B cell (primary cell): ENCODE results near the gene GDE1. TPM values are rescaled to one million over a fixed set of nuclear protein-coding genes. Genes with fewer than 3 reads are reported as not detected.

Experiments
- ATAC-seq: fragments of 200-7000 bp; cut with Tn5 transposase; one replicate; pipeline ENCODE4 v1.10.0; 2021; ENCODE audit warnings: low read depth, mild to moderate bottlenecking, moderate number of reproducible peaks, moderate library complexity
- CTCF ChIA-PET: fragments of 350-600 bp; sonication (Branson Sonifier 250); formaldehyde crosslinking; loops from one replicate; lab custom pipeline; 2021; ENCODE audit warnings: antibody characterized with exemption, inconsistent platforms; lab: Charles Lee
- POLR2A ChIA-PET: fragments of 350-600 bp; sonication (Branson Sonifier 250); formaldehyde crosslinking; loops from one replicate; lab custom pipeline; 2021; ENCODE audit warnings: antibody characterized with exemption; lab: Charles Lee
- DNase-seq: peaks from one replicate; pipeline ENCODE4 v3.0.0; 2013
- H2AFZ ChIP-seq: 2 replicates; pipeline ENCODE4 v1.6.1; 2012; ENCODE audit warnings: mild to moderate bottlenecking, low read depth, low read length; ENCODE audit not compliant: insufficient read depth, poor library complexity, severe bottlenecking
- H3K27ac ChIP-seq, 2 donors: 1 replicate in 1 of 2; 2 replicates in 1 of 2; pipeline ENCODE4 v1.5.1; 2012 to 2013; ENCODE audit warnings: low read length in 2 of 2, mild to moderate bottlenecking in 2 of 2, moderate library complexity in 1 of 2
- H3K27me3 ChIP-seq, 4 experiments: fragments of 200-600 bp in 1 of 4; sonication (generic) in 1 of 4; replicated peaks in 1 of 4; 1 replicate in 2 of 4; 2 replicates in 2 of 4; pipeline versions ENCODE4 v1.6.1 to v1.7.0; 2013 to 2016; ENCODE audit warnings: low read length in 3 of 4, mild to moderate bottlenecking in 2 of 4, mixed read lengths in 1 of 4, moderate library complexity in 1 of 4; ENCODE audit not compliant: insufficient read depth in 4 of 4, control insufficient read depth in 3 of 4; ENCODE audit errors: control extremely low read depth in 1 of 4
- H3K36me3 ChIP-seq, 2 experiments: replicated peaks in 1 of 2; 1 replicate in 1 of 2; 2 replicates in 1 of 2; pipeline versions ENCODE4 v1.6.1 to v1.7.1; 2013; ENCODE audit warnings: low read length in 1 of 2; ENCODE audit not compliant: insufficient read depth in 2 of 2, control insufficient read depth in 1 of 2; ENCODE audit errors: control extremely low read depth in 1 of 2, extremely low read depth in 1 of 2
- H3K4me1 ChIP-seq, 2 donors: fragments of 200-600 bp in 1 of 2; sonication (generic) in 1 of 2; 1 replicate in 1 of 2; 2 replicates in 1 of 2; pipeline versions ENCODE4 v1.5.1 to v1.6.1; 2013 to 2017; ENCODE audit warnings: low read length in 2 of 2; ENCODE audit not compliant: control insufficient read depth in 2 of 2, insufficient read depth in 2 of 2
- H3K4me2 ChIP-seq: replicated peaks from 2 replicates; pipeline ENCODE3; 2012; ENCODE audit warnings: mild to moderate bottlenecking, low read depth, low read length; ENCODE audit not compliant: poor library complexity, severe bottlenecking
- H3K4me3 ChIP-seq, 5 experiments: fragments of 200-600 bp in 1 of 5; sonication (generic) in 1 of 5; 1 replicate in 3 of 5; 2 replicates in 2 of 5; pipeline versions ENCODE4 v1.5.1 to v1.7.0; 2011 to 2016; ENCODE audit warnings: low read length in 4 of 5, mild to moderate bottlenecking in 4 of 5, low read depth in 2 of 5, control low read depth in 1 of 5, moderate library complexity in 1 of 5; ENCODE audit not compliant: insufficient read depth in 1 of 5; ENCODE audit errors: control extremely low read depth in 1 of 5, extremely low read depth in 1 of 5
- H3K79me2 ChIP-seq: fragments of 200-600 bp; sonication (generic); one replicate; pipeline ENCODE4 v1.6.0; 2016; ENCODE audit warnings: low read length; ENCODE audit not compliant: control insufficient read depth, insufficient read depth
- H3K9ac ChIP-seq: fragments of 200-600 bp; sonication (generic); 2 replicates; pipeline ENCODE4 v1.6.1; 2017; ENCODE audit warnings: mild to moderate bottlenecking, low read length, moderate library complexity
- H3K9me3 ChIP-seq, 3 donors: one replicate each; pipeline versions ENCODE4 v1.6.1 to v1.7.1; 2013; ENCODE audit warnings: low read length in 2 of 3; ENCODE audit not compliant: control insufficient read depth in 2 of 3, insufficient read depth in 1 of 3; ENCODE audit errors: control extremely low read depth in 1 of 3
- H4K20me1 ChIP-seq: 2 replicates; pipeline ENCODE4 v1.6.0; 2012; ENCODE audit warnings: mild to moderate bottlenecking, low read length; ENCODE audit not compliant: insufficient read depth, control insufficient read depth, poor library complexity, severe bottlenecking
- H3K27ac Mint-ChIP-seq: one replicate; pipeline ENCODE4 v1.8.0; 2021; ENCODE audit warnings: mixed read lengths
- H3K27me3 Mint-ChIP-seq: one replicate; pipeline ENCODE4 v1.8.0; 2021; ENCODE audit warnings: mixed read lengths
- H3K4me1 Mint-ChIP-seq: one replicate; pipeline ENCODE4 v1.8.0; 2021; ENCODE audit warnings: mixed read lengths
- H3K4me3 Mint-ChIP-seq: one replicate; pipeline ENCODE4 v1.8.0; 2021; ENCODE audit warnings: mixed read lengths
- H3K9me3 Mint-ChIP-seq: one replicate; pipeline ENCODE4 v1.8.0; 2022; ENCODE audit warnings: mixed read lengths; ENCODE audit not compliant: insufficient read depth
- CTCF ChIP-seq: fragments of 200-600 bp; IDR thresholded peaks from one replicate; pipeline ENCODE4 v1.8.0; 2022; ENCODE audit warnings: antibody characterized with exemption, mild to moderate bottlenecking
- EZH2 ChIP-seq: IDR thresholded peaks from 2 replicates; pipeline ENCODE4 v1.6.1; 2012; ENCODE audit warnings: borderline replicate concordance, low read depth, mild to moderate bottlenecking, moderate library complexity, low read length; ENCODE audit not compliant: insufficient read depth, poor library complexity, severe bottlenecking
- WGBS: methylation state at CpG from one replicate; pipeline ENCODE4 v1.1.5; 2013; ENCODE audit warnings: missing lambda C conversion rate; ENCODE audit not compliant: insufficient coverage; 5-methylcytosine and 5-hydroxymethylcytosine counted together
- intact Hi-C: fragments of 100-400 bp; cut with micrococcal nuclease; formaldehyde crosslinking; loops from one replicate; pipeline ENCODE4 v1.10.0; 2022
- polyA plus RNA-seq: library from polyadenylated mRNA; depleted of rRNA; stranded (reverse); fragments of >200 nt; gene quantifications from 2 replicates; pipeline ENCODE4 v1.2.3, GENCODE V29; 2012
- total RNA-seq, 2 donors: library from RNA; stranded (reverse); fragments of 120-200 nt in 1 of 2; gene quantifications; 1 replicate in 1 of 2; 2 replicates in 1 of 2; pipeline versions ENCODE4 v1.2.3 to v1.2.4, GENCODE V29; 2013 to 2022

GDE1 gene
- total and polyA plus RNA-seq, 2 donors (not counting 1 experiment from before 2014, with no cell fraction given), result 10.0 to 25.3 TPM

GRCh38 chr16:19458722-19459379 lies 63.0 kb downstream of the GDE1 start:
- H3K9me3 ChIP-seq, result no peaks in the 10 kb centered on the region
- H3K4me3 Mint-ChIP-seq, result no peak overlapping the region
- H3K9me3 Mint-ChIP-seq, result no peaks in the 10 kb centered on the region
- no peaks in the 10 kb centered on the region for H3K79me2 ChIP-seq
- ATAC-seq (no peak), DNase-seq (no peak)
- no peaks in the 10 kb centered on the region for H3K4me1 ChIP-seq
- intact Hi-C loops, result no loop called here
- H3K27ac Mint-ChIP-seq, result no peak overlapping the region
- H3K27me3 ChIP-seq, result peaks cover 0 to 6% (median 0%) of the 10 kb centered on the region in 4 experiments
- no peak overlapping the region for H3K4me2 ChIP-seq
- no peaks in the 10 kb centered on the region for H4K20me1 ChIP-seq
- no peak overlapping the region for H3K4me3 ChIP-seq
- H3K4me1 Mint-ChIP-seq, result no peaks in the 10 kb centered on the region
- POLR2A ChIA-PET, result no interaction called here
- H3K27me3 Mint-ChIP-seq, result peaks cover 4% of the 10 kb centered on the region
- H3K9ac ChIP-seq, result no peak overlapping the region
- H2AFZ ChIP-seq, result no peak overlapping the region
- TF ChIP-seq EZH2 (no peak), CTCF (no peak)
- CTCF ChIA-PET, result no interaction called here
- WGBS, result 96% methylated on average over 7 of the region's 9 CpGs
- no peaks in the 10 kb centered on the region for H3K36me3 ChIP-seq
- no peak overlapping the region for H3K27ac ChIP-seq

Other genes with a start within 250 kb of the GDE1 start
- gene CLEC19A, start 236.4 kb downstream of the GDE1 start, total RNA-seq, result not detected in 2 replicates
- gene CLEC19A, start 236.4 kb downstream of the GDE1 start, polyA plus RNA-seq, result not detected in 2 replicates
- gene TMC5, start 104.2 kb downstream of the GDE1 start, total RNA-seq, result not detected in 2 replicates
- not detected in 2 replicates for gene TMC5, start 104.2 kb downstream of the GDE1 start, polyA plus RNA-seq
- 23.2 and 23.6 TPM in 2 replicates for gene CCP110, start 1.8 kb upstream of the GDE1 start, total RNA-seq
- gene CCP110, start 1.8 kb upstream of the GDE1 start, polyA plus RNA-seq, result 4.9 and 5.9 TPM in 2 replicates
- gene VPS35L, start 33.6 kb upstream of the GDE1 start, total RNA-seq, result 62.1 and 63.6 TPM in 2 replicates
- gene VPS35L, start 33.6 kb upstream of the GDE1 start, polyA plus RNA-seq, result 16.2 and 17.5 TPM in 2 replicates
- gene KNOP1, start 196.1 kb upstream of the GDE1 start, total RNA-seq, result 12.0 and 16.9 TPM in 2 replicates
- 1.2 and 1.6 TPM in 2 replicates for gene KNOP1, start 196.1 kb upstream of the GDE1 start, polyA plus RNA-seq
- 3.0 and 4.3 TPM in 2 replicates for gene IQCK, start 196.2 kb upstream of the GDE1 start, total RNA-seq
- gene IQCK, start 196.2 kb upstream of the GDE1 start, polyA plus RNA-seq, result 1.00 and 1.2 TPM in 2 replicates